ENCODE data around the gene FAT1.

The FAT1 gene

GRCh38 chr4:186767794-186768193 lies 44.1 kb upstream of the FAT1 start:
- DNase-seq (ENCODE audit: low read depth) = no peak
- TF ChIP-seq MAX (IDR thresholded peaks at IDR 0.05; ENCODE audit: low read depth, low read length) (no peak), POLR2A (IDR thresholded peaks at IDR 0.05; ENCODE audit: extremely low read depth, insufficient read length) (no peak), CTCF (IDR thresholded peaks at IDR 0.05; ENCODE audit: low read depth, low read length) (no peak), MYC (IDR thresholded peaks at IDR 0.05; ENCODE audit: low read depth, low read length) (no peak)
- H3K4me3 ChIP-seq (ENCODE audit: low read depth, low read length) = no peak overlapping the region

- TF ChIP-seq MAX (IDR thresholded peaks at IDR 0.05; ENCODE audit: low read depth, low read length) (no peak), POLR2A (IDR thresholded peaks at IDR 0.05; ENCODE audit: extremely low read depth, insufficient read length) (no peak), MYC (IDR thresholded peaks at IDR 0.05; ENCODE audit: low read depth, low read length) (no peak), CTCF (IDR thresholded peaks at IDR 0.05; ENCODE audit: low read depth, low read length) (no peak)
- no peak for DNase-seq (ENCODE audit: low read depth)
- H3K4me3 ChIP-seq (ENCODE audit: low read depth, low read length) = no peak overlapping the region
These were observed 42.3 kb upstream of the FAT1 start for GRCh38 chr4:186765673-186766546.

GRCh38 chr4:186765138-186765537 lies 41.5 kb upstream of the FAT1 start:
- no peak overlapping the region for H3K4me3 ChIP-seq (ENCODE audit: low read depth, low read length)
- TF ChIP-seq CTCF (IDR thresholded peaks at IDR 0.05; ENCODE audit: low read depth, low read length) (no peak), MYC (IDR thresholded peaks at IDR 0.05; ENCODE audit: low read depth, low read length) (no peak), POLR2A (IDR thresholded peaks at IDR 0.05; ENCODE audit: extremely low read depth, insufficient read length) (no peak), MAX (IDR thresholded peaks at IDR 0.05; ENCODE audit: low read depth, low read length) (no peak)
- no peak for DNase-seq (ENCODE audit: low read depth)

GRCh38 chr4:186764457-186764856 lies 40.8 kb upstream of the FAT1 start:
- no peak for TF ChIP-seq MYC (IDR thresholded peaks at IDR 0.05; ENCODE audit: low read depth, low read length)
- TF ChIP-seq CTCF (IDR thresholded peaks at IDR 0.05; ENCODE audit: low read depth, low read length) = no peak
- TF ChIP-seq MAX (IDR thresholded peaks at IDR 0.05; ENCODE audit: low read depth, low read length) = no peak
- no peak for TF ChIP-seq POLR2A (IDR thresholded peaks at IDR 0.05; ENCODE audit: extremely low read depth, insufficient read length)
- DNase-seq (ENCODE audit: low read depth) = no peak
- H3K4me3 ChIP-seq (ENCODE audit: low read depth, low read length) = no peak overlapping the region

- TF ChIP-seq MYC (IDR thresholded peaks at IDR 0.05; ENCODE audit: low read depth, low read length) (no peak), MAX (IDR thresholded peaks at IDR 0.05; ENCODE audit: low read depth, low read length) (no peak), POLR2A (IDR thresholded peaks at IDR 0.05; ENCODE audit: extremely low read depth, insufficient read length) (no peak), CTCF (IDR thresholded peaks at IDR 0.05; ENCODE audit: low read depth, low read length) (no peak)
- no peak overlapping the region for H3K4me3 ChIP-seq (ENCODE audit: low read depth, low read length)
- DNase-seq (ENCODE audit: low read depth) = no peak
These were observed 39.2 kb upstream of the FAT1 start for GRCh38 chr4:186762865-186763264.

Measured in NB4 (cell line).